ENCODE results near the gene MVD.
"Not testable (repeated sequence)": the region's sequence is repeated elsewhere in the genome, so short reads cannot be mapped to it uniquely, and the experiment has no call there.

The MVD gene

GRCh38 chr16:88681084-88681680, 18.3 kb upstream of the MVD start:
- DNase-seq, result no peak

- no peak for DNase-seq
Measured at GRCh38 chr16:88680554-88681083, 17.7 kb upstream of the MVD start.

GRCh38 chr16:88678224-88678979, 15.5 kb upstream of the MVD start:
- DNase-seq, result no peak

- no peak for DNase-seq
Measured at GRCh38 chr16:88677721-88678120, 14.8 kb upstream of the MVD start.

GRCh38 chr16:88676502-88677242, 13.8 kb upstream of the MVD start:
- DNase-seq, result no peak

- DNase-seq, result no peak
Measured at GRCh38 chr16:88673716-88674379, 11.0 kb upstream of the MVD start.

GRCh38 chr16:88672776-88673175, 9.9 kb upstream of the MVD start:
- DNase-seq, result no peak

GRCh38 chr16:88671806-88672205, 8.9 kb upstream of the MVD start:
- DNase-seq, result no peak

- DNase-seq, result no peak
Measured at GRCh38 chr16:88669980-88670379, 7.1 kb upstream of the MVD start.

- not testable (repeated sequence) for DNase-seq
Measured at GRCh38 chr16:88669493-88669892, 6.6 kb upstream of the MVD start.

GRCh38 chr16:88667461-88667860, 4.6 kb upstream of the MVD start:
- DNase-seq, result no peak

- no peak for DNase-seq
Measured at GRCh38 chr16:88665570-88665969, 2.7 kb upstream of the MVD start.

- no peak for DNase-seq
Measured at GRCh38 chr16:88665148-88665547, 2.3 kb upstream of the MVD start.

- DNase-seq, result no peak
Measured at GRCh38 chr16:88662222-88662842, 559 bp downstream of the MVD start.

GRCh38 chr16:88661468-88661867, 1.4 kb downstream of the MVD start:
- DNase-seq, result no peak

GRCh38 chr16:88659160-88659559, 3.7 kb downstream of the MVD start:
- DNase-seq, result no peak

GRCh38 chr16:88658714-88659113, 4.2 kb downstream of the MVD start:
- no peak for DNase-seq

- DNase-seq, result no peak
Measured at GRCh38 chr16:88657371-88657770, 5.5 kb downstream of the MVD start.

- DNase-seq, result no peak
Measured at GRCh38 chr16:88656291-88656980, 6.5 kb downstream of the MVD start.

GRCh38 chr16:88655733-88656281, 7.1 kb downstream of the MVD start:
- DNase-seq, result no peak

- no peak for DNase-seq
Measured at GRCh38 chr16:88655053-88655732, 7.7 kb downstream of the MVD start.

Measured in NCI-H187 (cell line).